ENCODE data around the gene RAB28. TPM values are rescaled to one million over a fixed set of nuclear protein-coding genes. Genes with fewer than 3 reads are reported as not detected.
"Not testable (repeated sequence)": the region's sequence is repeated elsewhere in the genome, so short reads cannot be mapped to it uniquely, and the experiment has no call there.

The RAB28 gene
- total and polyA plus RNA-seq, 3 experiments from 2014 or later, result 16.5 to 19.5 (median 17.3) TPM

DNA sequence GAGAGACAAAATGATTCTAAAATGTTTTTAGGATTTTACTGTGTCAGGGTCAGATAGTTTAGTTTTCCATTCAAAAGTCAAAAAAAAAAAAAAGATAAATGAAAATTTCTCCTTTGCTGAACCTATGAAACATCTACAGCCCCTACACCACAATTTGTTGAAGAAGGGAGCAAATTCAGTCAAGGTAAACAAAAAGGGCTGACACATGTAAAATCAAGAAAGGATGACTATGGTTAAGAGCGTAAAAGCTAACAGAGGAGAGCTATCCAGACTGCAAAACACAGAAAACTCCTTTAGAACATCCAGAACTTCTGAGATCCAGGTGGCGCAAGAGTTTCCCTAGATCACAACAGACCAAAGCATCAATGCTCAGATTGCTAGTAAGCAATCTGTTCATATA, 72.2 kb downstream of the RAB28 start:
- CTCF ChIA-PET, result no interaction called here

DNA sequence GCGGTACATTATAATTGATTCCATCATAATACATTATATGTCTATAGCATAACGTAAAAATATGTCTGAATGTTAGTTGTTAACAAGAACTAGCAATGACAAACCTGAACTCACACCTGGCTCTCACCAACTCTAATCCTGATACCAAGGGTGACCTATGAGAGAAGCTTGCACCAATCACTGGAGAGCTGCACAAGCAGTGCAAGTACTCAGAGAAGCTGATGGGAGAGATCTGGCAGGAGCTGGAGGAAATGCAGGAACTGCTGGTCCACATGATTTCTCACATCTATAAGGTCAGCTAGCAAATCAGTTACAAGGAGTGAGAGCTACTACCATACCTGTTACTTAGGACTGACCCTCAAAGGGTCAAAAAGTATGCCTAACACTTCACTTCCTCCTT, 74.8 kb downstream of the RAB28 start:
- Histone ChIP-seq H3K4me3 (ENCODE audit: low read length) (no peak overlapping the region), H3K9me3 (ENCODE audit: low read length) (no peaks in the 10 kb centered on the region), H3K27ac (ENCODE audit: low read depth, low read length) (no peak overlapping the region), H3K27me3 (ENCODE audit: insufficient read depth, low read length, poor library complexity, severe bottlenecking) (no peaks in the 10 kb centered on the region), H3K36me3 (ENCODE audit: insufficient read depth, low read length) (no peaks in the 10 kb centered on the region), H3K4me1 (ENCODE audit: insufficient read depth, low read length) (no peaks in the 10 kb centered on the region)
- no peak overlapping the region for H3K4me3 Mint-ChIP-seq
- peaks cover 12 to 29% (median 26%) of the 10 kb centered on the region in 3 donors for H3K4me1 Mint-ChIP-seq
- no peak overlapping the region for H3K27ac Mint-ChIP-seq
- H3K27me3 Mint-ChIP-seq, result peaks cover 0 to 2% of the 10 kb centered on the region in 2 donors
- DNase-seq, result no peak
- ChIA-PET POLR2A (no interaction called here), CTCF (interaction anchor here (0.6 kb wide), 1 partner anchor 20 kb away, joined by 3 read pairs; no protein-coding TSS in a partner anchor)
- H3K9me3 Mint-ChIP-seq, result peaks cover 0 to 17% (median 9%) of the 10 kb centered on the region in 5 donors
- peaks cover 4 to 33% (median 15%) of the 10 kb centered on the region in 3 donors for H3K36me3 Mint-ChIP-seq

More for the DNA sequence above, 72.2 kb downstream of the RAB28 start:
- Mint-ChIP-seq H3K4me1 (peaks cover 19 to 40% (median 37%) of the 10 kb centered on the region in 3 donors), H3K4me3 (no peak overlapping the region), H3K27ac (no peak overlapping the region), H3K27me3 (peaks cover 0 to 2% of the 10 kb centered on the region in 2 donors), H3K9me3 (peaks cover 0 to 14% (median 4%) of the 10 kb centered on the region in 5 donors), H3K36me3 (peaks cover 8 to 40% (median 22%) of the 10 kb centered on the region in 3 donors)
- POLR2A ChIA-PET, result no interaction called here
- Histone ChIP-seq H3K36me3 (ENCODE audit: insufficient read depth, low read length) (no peaks in the 10 kb centered on the region), H3K4me1 (ENCODE audit: insufficient read depth, low read length) (no peaks in the 10 kb centered on the region), H3K9me3 (ENCODE audit: low read length) (no peaks in the 10 kb centered on the region), H3K27ac (ENCODE audit: low read depth, low read length) (no peak overlapping the region), H3K4me3 (ENCODE audit: low read length) (no peak overlapping the region), H3K27me3 (ENCODE audit: insufficient read depth, low read length, poor library complexity, severe bottlenecking) (no peaks in the 10 kb centered on the region)
- DNase-seq, result no peak

DNA sequence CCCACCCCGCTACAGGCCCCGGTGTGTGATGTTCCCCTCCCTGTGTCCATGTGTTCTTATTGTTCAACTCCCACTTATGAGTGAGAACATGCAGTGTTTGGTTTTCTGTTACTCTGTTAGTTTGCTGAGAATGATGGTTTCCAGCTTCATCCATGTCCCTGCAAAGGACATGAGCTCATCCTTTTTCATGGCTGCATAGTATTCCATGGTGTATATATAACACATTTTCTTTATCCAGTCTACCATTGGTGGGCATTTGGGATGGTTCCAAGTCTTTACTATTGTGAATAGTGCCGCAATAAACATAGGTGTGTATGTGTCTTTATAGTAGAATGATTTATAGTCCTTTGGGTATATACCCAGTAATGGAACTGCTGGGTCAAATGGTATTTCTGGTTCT, 78.0 kb downstream of the RAB28 start:
- H3K4me1 ChIP-seq (ENCODE audit: insufficient read depth, low read length); H3K36me3 ChIP-seq (ENCODE audit: insufficient read depth, low read length); H3K27ac Mint-ChIP-seq; H3K27me3 ChIP-seq (ENCODE audit: insufficient read depth, low read length, poor library complexity, severe bottlenecking); H3K9me3 ChIP-seq (ENCODE audit: low read length); H3K4me3 ChIP-seq (ENCODE audit: low read length); CTCF ChIA-PET; H3K27ac ChIP-seq (ENCODE audit: low read depth, low read length); DNase-seq; H3K4me1 Mint-ChIP-seq; H3K4me3 Mint-ChIP-seq; H3K27me3 Mint-ChIP-seq; POLR2A ChIA-PET: not testable (repeated sequence)
- peaks cover 0 to 17% (median 9%) of the 10 kb centered on the region in 5 donors for H3K9me3 Mint-ChIP-seq
- H3K36me3 Mint-ChIP-seq, result peaks cover 3 to 31% (median 15%) of the 10 kb centered on the region in 3 donors

DNA sequence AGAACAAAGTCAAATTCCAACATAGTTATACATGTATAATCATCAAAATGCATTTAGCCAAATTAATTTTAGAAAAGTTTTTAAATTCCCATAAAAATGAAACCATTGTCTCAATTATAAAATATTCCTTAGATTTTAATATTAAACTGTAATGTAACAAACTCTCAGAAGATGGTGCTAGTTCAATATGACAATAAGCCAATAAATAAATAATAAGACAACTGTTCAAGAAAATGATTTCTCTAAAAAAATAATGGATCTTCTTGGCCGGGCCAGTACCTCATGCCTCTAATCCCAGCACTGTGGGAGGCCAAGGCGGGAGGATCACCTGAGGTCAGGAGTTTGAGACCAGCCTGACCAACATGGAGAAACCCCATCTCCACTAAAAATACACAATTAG, 80.3 kb downstream of the RAB28 start:
- H3K4me3 Mint-ChIP-seq, result no peak overlapping the region
- peaks cover under 1 to 26% (median 11%) of the 10 kb centered on the region in 3 donors for H3K36me3 Mint-ChIP-seq
- no peaks in the 10 kb centered on the region for H3K27me3 ChIP-seq (ENCODE audit: insufficient read depth, low read length, poor library complexity, severe bottlenecking)
- H3K27ac ChIP-seq (ENCODE audit: low read depth, low read length), result no peak overlapping the region
- H3K9me3 ChIP-seq (ENCODE audit: low read length), result no peaks in the 10 kb centered on the region
- peaks cover 0 to 4% (median 3%) of the 10 kb centered on the region in 3 donors for H3K4me1 Mint-ChIP-seq
- H3K36me3 ChIP-seq (ENCODE audit: insufficient read depth, low read length), result no peaks in the 10 kb centered on the region
- no peak for DNase-seq
- H3K27me3 Mint-ChIP-seq, result no peaks in the 10 kb centered on the region
- CTCF ChIA-PET, result no interaction called here
- no peak overlapping the region for H3K4me3 ChIP-seq (ENCODE audit: low read length)
- POLR2A ChIA-PET, result no interaction called here
- no peak overlapping the region for H3K27ac Mint-ChIP-seq
- peaks cover 0 to 15% (median 9%) of the 10 kb centered on the region in 5 donors for H3K9me3 Mint-ChIP-seq
- H3K4me1 ChIP-seq (ENCODE audit: insufficient read depth, low read length), result no peaks in the 10 kb centered on the region

DNA sequence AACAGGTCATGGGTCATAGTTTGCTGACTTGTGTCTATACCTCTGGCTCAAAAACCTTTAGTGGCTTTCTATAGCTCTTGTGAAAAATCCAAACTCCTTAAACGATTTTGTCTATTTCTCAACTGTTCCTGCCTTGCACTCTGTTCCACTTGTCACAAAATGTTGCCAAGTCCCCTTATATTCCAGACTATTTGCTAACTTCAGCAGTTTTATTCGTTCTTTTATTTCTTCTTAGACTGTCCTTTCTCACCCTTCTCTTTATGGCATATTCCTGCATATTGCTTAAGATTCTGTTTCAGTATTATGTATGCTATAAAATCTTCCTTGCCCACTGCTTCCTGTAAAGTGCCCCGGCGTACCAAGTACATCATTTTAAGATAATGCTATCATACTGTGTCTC, 80.8 kb downstream of the RAB28 start:
- Mint-ChIP-seq H3K4me1 (peaks cover 0 to 4% (median 3%) of the 10 kb centered on the region in 3 donors), H3K27ac (no peak overlapping the region), H3K27me3 (no peaks in the 10 kb centered on the region), H3K4me3 (no peak overlapping the region), H3K36me3 (peaks cover 2 to 25% (median 10%) of the 10 kb centered on the region in 3 donors), H3K9me3 (peaks cover 0 to 14% (median 9%) of the 10 kb centered on the region in 5 donors)
- Histone ChIP-seq H3K36me3 (ENCODE audit: insufficient read depth, low read length) (no peaks in the 10 kb centered on the region), H3K4me1 (ENCODE audit: insufficient read depth, low read length) (no peaks in the 10 kb centered on the region), H3K27me3 (ENCODE audit: insufficient read depth, low read length, poor library complexity, severe bottlenecking) (no peaks in the 10 kb centered on the region), H3K9me3 (ENCODE audit: low read length) (no peaks in the 10 kb centered on the region), H3K27ac (ENCODE audit: low read depth, low read length) (no peak overlapping the region), H3K4me3 (ENCODE audit: low read length) (no peak overlapping the region)
- CTCF ChIA-PET, result no interaction called here
- POLR2A ChIA-PET, result no interaction called here
- DNase-seq, result no peak

DNA sequence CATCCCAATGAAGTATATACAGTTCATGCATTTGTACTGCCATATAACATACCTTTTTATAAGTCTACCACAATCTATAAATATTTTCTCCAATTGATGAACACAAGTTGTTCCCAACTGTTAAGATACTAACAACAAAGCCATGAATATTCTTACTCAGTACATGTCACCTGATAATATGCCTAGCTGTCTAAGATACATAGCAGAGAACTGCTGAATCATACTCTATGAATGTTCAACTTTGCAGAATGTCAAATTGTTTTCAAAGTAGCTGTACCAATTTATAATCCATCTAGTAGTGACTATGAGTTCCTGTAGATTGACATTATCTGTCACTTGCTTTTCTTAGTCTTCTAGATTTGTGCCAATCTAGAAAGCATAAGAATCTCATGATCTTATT, 84.9 kb downstream of the RAB28 start:
- Histone ChIP-seq H3K36me3 (ENCODE audit: insufficient read depth, low read length) (no peaks in the 10 kb centered on the region), H3K4me1 (ENCODE audit: insufficient read depth, low read length) (no peaks in the 10 kb centered on the region), H3K9me3 (ENCODE audit: low read length) (no peaks in the 10 kb centered on the region), H3K27ac (ENCODE audit: low read depth, low read length) (no peak overlapping the region), H3K4me3 (ENCODE audit: low read length) (no peak overlapping the region), H3K27me3 (ENCODE audit: insufficient read depth, low read length, poor library complexity, severe bottlenecking) (no peaks in the 10 kb centered on the region)
- Mint-ChIP-seq H3K9me3 (peaks cover 0 to 2% (median 0%) of the 10 kb centered on the region in 5 donors), H3K4me3 (no peak overlapping the region), H3K27me3 (no peaks in the 10 kb centered on the region), H3K27ac (no peak overlapping the region), H3K36me3 (peaks cover 4 to 13% (median 5%) of the 10 kb centered on the region in 3 donors), H3K4me1 (peaks cover 6 to 13% (median 12%) of the 10 kb centered on the region in 3 donors)
- DNase-seq, result no peak
- POLR2A ChIA-PET, result no interaction called here
- CTCF ChIA-PET, result no interaction called here

DNA sequence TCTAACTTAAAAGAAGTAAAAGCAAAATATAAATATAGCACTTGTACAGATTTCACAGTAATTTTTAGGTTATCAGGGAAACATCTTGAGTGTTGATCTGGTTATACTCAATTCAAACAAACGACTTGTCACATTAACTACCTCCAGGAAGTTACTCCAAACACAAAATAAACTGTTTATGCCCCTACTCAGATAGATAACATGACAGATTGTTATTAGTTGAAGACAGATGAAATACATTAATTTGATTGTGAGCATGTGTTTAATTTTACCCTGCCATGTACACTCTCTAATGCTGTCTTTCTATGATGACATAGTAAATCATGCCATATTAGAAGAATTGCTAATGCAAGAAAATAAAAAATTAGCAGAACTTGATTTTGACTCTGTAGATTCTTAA, 88.0 kb downstream of the RAB28 start:
- Histone ChIP-seq H3K27me3 (ENCODE audit: insufficient read depth, low read length, poor library complexity, severe bottlenecking) (no peaks in the 10 kb centered on the region), H3K4me3 (ENCODE audit: low read length) (no peak overlapping the region), H3K27ac (ENCODE audit: low read depth, low read length) (no peak overlapping the region), H3K4me1 (ENCODE audit: insufficient read depth, low read length) (no peaks in the 10 kb centered on the region), H3K36me3 (ENCODE audit: insufficient read depth, low read length) (no peaks in the 10 kb centered on the region), H3K9me3 (ENCODE audit: low read length) (no peaks in the 10 kb centered on the region)
- ChIA-PET POLR2A (no interaction called here), CTCF (no interaction called here)
- Mint-ChIP-seq H3K4me1 (peaks cover 7 to 18% (median 14%) of the 10 kb centered on the region in 3 donors), H3K4me3 (no peak overlapping the region), H3K36me3 (peaks cover 4 to 29% (median 11%) of the 10 kb centered on the region in 3 donors), H3K9me3 (peaks cover 0 to 5% (median 0%) of the 10 kb centered on the region in 5 donors), H3K27me3 (no peaks in the 10 kb centered on the region), H3K27ac (peak overlapping the region in 1 of 8 donors; percentile 1)
- no peak for DNase-seq

DNA sequence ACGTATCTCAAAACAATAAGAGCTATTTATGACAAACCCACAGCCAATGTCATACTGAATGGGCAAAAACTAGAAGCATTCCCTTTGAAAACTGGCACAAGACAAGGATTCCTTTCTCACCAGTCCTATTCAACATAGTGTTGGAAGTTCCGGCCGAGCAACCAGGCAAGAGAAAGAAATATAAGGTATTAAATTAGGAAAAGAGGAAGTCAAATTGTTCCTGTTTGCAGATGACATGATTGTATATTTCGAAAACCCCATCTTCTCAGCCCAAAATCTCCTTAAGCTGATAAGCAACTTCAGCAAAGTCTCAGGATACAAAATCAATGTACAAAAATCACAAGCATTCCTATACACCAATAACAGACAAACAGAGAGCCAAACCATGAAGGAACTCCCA, 94.2 kb downstream of the RAB28 start:
- Mint-ChIP-seq H3K27ac (peak overlapping the region in 1 of 8 donors; percentile 38), H3K9me3 (peaks cover 0 to 16% (median 9%) of the 10 kb centered on the region in 5 donors), H3K4me1 (peaks cover 16 to 39% (median 37%) of the 10 kb centered on the region in 3 donors), H3K4me3 (peak overlapping the region in 1 of 7 donors; percentile 49), H3K36me3 (peaks cover 10 to 74% (median 16%) of the 10 kb centered on the region in 3 donors)
- H3K4me1 ChIP-seq (ENCODE audit: insufficient read depth, low read length); H3K9me3 ChIP-seq (ENCODE audit: low read length); H3K27ac ChIP-seq (ENCODE audit: low read depth, low read length); DNase-seq; H3K36me3 ChIP-seq (ENCODE audit: insufficient read depth, low read length); H3K27me3 Mint-ChIP-seq; CTCF ChIA-PET; H3K27me3 ChIP-seq (ENCODE audit: insufficient read depth, low read length, poor library complexity, severe bottlenecking); H3K4me3 ChIP-seq (ENCODE audit: low read length): not testable (repeated sequence)
- POLR2A ChIA-PET, result interaction anchor here (0.7 kb wide), 1 partner anchor 53 kb away, joined by 3 read pairs; no protein-coding TSS in a partner anchor
